ENCODE data around the gene JADE3. TPM values are rescaled to one million over a fixed set of nuclear protein-coding genes. Genes with fewer than 3 reads are reported as not detected.

JADE3 gene
- total and polyA plus RNA-seq, 2 experiments from 2014 or later = 4.5 to 15.3 TPM

DNA sequence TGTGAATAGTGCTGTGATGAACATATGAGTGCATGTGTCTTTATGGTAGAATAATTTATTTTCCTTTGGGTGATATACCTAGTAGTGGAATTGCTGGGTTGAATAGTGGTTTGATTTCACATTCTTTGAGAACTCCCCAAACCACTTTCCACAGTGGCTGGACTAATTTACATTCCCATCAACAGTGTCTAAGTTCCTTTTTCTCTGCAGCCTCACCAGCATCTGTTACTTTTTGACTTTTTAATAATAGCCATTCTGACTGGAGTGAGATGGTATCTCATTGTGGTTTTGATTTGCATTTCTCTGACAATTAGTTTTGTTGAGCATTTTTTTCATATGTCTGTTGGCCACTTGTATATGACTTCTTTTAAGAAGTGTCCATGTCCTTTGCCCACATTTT lies 29.1 kb downstream of the JADE3 start:
- H4K20me1 ChIP-seq (replicated peaks; ENCODE audit: insufficient read depth) = no peaks in the 10 kb centered on the region
- no peaks in the 10 kb centered on the region for H3K9me2 ChIP-seq (ENCODE audit: insufficient read depth)
- no peak overlapping the region for H3K27ac ChIP-seq (ENCODE audit: low read depth)
- peaks cover 20% of the 10 kb centered on the region for H3K4me1 Mint-ChIP-seq
- H3F3A ChIP-seq (replicated peaks; ENCODE audit: low read depth) = no peaks in the 10 kb centered on the region
- H3K36me3 Mint-ChIP-seq (ENCODE audit: low read depth) = no peaks in the 10 kb centered on the region
- no peaks in the 10 kb centered on the region for H3K9me3 Mint-ChIP-seq
- H3K27me3 Mint-ChIP-seq (ENCODE audit: insufficient read depth, low read depth, poor library complexity) = no peaks in the 10 kb centered on the region
- H2AFZ ChIP-seq = no peak overlapping the region
- H3K4me3 ChIP-seq = no peak overlapping the region
- no peak overlapping the region for H3K4me2 ChIP-seq
- peaks cover 99% of the 10 kb centered on the region for H3K79me2 ChIP-seq (replicated peaks; ENCODE audit: insufficient read depth)
- no peak overlapping the region for H3K4me3 Mint-ChIP-seq
- no peaks in the 10 kb centered on the region for H3K36me3 ChIP-seq (ENCODE audit: insufficient read depth)
- TF ChIP-seq, protein P1, sequence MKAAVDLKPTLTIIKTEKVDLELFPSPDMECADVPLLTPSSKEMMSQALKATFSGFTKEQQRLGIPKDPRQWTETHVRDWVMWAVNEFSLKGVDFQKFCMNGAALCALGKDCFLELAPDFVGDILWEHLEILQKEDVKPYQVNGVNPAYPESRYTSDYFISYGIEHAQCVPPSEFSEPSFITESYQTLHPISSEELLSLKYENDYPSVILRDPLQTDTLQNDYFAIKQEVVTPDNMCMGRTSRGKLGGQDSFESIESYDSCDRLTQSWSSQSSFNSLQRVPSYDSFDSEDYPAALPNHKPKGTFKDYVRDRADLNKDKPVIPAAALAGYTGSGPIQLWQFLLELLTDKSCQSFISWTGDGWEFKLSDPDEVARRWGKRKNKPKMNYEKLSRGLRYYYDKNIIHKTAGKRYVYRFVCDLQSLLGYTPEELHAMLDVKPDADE (IDR thresholded peaks at IDR 0.05) = no peak
- TF ChIP-seq, protein P2, sequence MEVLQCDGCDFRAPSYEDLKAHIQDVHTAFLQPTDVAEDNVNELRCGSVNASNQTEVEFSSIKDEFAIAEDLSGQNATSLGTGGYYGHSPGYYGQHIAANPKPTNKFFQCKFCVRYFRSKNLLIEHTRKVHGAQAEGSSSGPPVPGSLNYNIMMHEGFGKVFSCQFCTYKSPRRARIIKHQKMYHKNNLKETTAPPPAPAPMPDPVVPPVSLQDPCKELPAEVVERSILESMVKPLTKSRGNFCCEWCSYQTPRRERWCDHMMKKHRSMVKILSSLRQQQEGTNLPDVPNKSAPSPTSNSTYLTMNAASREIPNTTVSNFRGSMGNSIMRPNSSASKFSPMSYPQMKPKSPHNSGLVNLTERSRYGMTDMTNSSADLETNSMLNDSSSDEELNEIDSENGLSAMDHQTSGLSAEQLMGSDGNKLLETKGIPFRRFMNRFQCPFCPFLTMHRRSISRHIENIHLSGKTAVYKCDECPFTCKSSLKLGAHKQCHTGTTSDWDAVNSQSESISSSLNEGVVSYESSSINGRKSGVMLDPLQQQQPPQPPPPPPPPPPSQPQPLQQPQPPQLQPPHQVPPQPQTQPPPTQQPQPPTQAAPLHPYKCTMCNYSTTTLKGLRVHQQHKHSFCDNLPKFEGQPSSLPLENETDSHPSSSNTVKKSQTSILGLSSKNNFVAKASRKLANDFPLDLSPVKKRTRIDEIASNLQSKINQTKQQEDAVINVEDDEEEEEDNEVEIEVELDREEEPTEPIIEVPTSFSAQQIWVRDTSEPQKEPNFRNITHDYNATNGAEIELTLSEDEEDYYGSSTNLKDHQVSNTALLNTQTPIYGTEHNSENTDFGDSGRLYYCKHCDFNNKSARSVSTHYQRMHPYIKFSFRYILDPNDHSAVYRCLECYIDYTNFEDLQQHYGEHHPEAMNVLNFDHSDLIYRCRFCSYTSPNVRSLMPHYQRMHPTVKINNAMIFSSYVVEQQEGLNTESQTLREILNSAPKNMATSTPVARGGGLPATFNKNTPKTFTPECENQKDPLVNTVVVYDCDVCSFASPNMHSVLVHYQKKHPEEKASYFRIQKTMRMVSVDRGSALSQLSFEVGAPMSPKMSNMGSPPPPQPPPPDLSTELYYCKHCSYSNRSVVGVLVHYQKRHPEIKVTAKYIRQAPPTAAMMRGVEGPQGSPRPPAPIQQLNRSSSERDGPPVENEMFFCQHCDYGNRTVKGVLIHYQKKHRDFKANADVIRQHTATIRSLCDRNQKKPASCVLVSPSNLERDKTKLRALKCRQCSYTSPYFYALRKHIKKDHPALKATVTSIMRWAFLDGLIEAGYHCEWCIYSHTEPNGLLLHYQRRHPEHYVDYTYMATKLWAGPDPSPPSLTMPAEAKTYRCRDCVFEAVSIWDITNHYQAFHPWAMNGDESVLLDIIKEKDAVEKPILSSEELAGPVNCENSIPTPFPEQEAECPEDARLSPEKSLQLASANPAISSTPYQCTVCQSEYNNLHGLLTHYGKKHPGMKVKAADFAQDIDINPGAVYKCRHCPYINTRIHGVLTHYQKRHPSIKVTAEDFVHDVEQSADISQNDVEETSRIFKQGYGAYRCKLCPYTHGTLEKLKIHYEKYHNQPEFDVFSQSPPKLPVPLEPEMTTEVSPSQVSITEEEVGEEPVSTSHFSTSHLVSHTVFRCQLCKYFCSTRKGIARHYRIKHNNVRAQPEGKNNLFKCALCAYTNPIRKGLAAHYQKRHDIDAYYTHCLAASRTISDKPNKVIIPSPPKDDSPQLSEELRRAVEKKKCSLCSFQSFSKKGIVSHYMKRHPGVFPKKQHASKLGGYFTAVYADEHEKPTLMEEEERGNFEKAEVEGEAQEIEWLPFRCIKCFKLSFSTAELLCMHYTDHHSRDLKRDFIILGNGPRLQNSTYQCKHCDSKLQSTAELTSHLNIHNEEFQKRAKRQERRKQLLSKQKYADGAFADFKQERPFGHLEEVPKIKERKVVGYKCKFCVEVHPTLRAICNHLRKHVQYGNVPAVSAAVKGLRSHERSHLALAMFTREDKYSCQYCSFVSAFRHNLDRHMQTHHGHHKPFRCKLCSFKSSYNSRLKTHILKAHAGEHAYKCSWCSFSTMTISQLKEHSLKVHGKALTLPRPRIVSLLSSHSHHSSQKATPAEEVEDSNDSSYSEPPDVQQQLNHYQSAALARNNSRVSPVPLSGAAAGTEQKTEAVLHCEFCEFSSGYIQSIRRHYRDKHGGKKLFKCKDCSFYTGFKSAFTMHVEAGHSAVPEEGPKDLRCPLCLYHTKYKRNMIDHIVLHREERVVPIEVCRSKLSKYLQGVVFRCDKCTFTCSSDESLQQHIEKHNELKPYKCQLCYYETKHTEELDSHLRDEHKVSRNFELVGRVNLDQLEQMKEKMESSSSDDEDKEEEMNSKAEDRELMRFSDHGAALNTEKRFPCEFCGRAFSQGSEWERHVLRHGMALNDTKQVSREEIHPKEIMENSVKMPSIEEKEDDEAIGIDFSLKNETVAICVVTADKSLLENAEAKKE (CRISPR knock-in tag; IDR thresholded peaks at IDR 0.05) = no peak
- TF ChIP-seq ZNF114 (CRISPR knock-in tag; IDR thresholded peaks at IDR 0.05) (no peak), EZH2 (IDR thresholded peaks at IDR 0.05; ENCODE audit: low read depth, unreplicated experiment) (no peak), CREB1 (CRISPR knock-in tag; IDR thresholded peaks at IDR 0.05; ENCODE audit: low read depth) (no peak), JUNB (IDR thresholded peaks at IDR 0.05; ENCODE audit: unreplicated experiment) (no peak), STAT1 (IDR thresholded peaks at IDR 0.05; ENCODE audit: unreplicated experiment) (no peak), NANOG (IDR thresholded peaks at IDR 0.05; ENCODE audit: borderline replicate concordance) (no peak), POLR2AphosphoS5 (IDR thresholded peaks at IDR 0.05; ENCODE audit: low read depth) (no peak), EZH2phosphoT487 (IDR thresholded peaks at IDR 0.05; ENCODE audit: unreplicated experiment) (no peak), ZNF331 (CRISPR knock-in tag; IDR thresholded peaks at IDR 0.05; ENCODE audit: low read depth) (no peak)
- TF ChIP-seq, protein P3, sequence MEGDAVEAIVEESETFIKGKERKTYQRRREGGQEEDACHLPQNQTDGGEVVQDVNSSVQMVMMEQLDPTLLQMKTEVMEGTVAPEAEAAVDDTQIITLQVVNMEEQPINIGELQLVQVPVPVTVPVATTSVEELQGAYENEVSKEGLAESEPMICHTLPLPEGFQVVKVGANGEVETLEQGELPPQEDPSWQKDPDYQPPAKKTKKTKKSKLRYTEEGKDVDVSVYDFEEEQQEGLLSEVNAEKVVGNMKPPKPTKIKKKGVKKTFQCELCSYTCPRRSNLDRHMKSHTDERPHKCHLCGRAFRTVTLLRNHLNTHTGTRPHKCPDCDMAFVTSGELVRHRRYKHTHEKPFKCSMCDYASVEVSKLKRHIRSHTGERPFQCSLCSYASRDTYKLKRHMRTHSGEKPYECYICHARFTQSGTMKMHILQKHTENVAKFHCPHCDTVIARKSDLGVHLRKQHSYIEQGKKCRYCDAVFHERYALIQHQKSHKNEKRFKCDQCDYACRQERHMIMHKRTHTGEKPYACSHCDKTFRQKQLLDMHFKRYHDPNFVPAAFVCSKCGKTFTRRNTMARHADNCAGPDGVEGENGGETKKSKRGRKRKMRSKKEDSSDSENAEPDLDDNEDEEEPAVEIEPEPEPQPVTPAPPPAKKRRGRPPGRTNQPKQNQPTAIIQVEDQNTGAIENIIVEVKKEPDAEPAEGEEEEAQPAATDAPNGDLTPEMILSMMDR (conservative IDR thresholded peaks at IDR 0.05; ENCODE audit: low read depth in 2 of 2) = no peak
- TF ChIP-seq, protein P4, sequence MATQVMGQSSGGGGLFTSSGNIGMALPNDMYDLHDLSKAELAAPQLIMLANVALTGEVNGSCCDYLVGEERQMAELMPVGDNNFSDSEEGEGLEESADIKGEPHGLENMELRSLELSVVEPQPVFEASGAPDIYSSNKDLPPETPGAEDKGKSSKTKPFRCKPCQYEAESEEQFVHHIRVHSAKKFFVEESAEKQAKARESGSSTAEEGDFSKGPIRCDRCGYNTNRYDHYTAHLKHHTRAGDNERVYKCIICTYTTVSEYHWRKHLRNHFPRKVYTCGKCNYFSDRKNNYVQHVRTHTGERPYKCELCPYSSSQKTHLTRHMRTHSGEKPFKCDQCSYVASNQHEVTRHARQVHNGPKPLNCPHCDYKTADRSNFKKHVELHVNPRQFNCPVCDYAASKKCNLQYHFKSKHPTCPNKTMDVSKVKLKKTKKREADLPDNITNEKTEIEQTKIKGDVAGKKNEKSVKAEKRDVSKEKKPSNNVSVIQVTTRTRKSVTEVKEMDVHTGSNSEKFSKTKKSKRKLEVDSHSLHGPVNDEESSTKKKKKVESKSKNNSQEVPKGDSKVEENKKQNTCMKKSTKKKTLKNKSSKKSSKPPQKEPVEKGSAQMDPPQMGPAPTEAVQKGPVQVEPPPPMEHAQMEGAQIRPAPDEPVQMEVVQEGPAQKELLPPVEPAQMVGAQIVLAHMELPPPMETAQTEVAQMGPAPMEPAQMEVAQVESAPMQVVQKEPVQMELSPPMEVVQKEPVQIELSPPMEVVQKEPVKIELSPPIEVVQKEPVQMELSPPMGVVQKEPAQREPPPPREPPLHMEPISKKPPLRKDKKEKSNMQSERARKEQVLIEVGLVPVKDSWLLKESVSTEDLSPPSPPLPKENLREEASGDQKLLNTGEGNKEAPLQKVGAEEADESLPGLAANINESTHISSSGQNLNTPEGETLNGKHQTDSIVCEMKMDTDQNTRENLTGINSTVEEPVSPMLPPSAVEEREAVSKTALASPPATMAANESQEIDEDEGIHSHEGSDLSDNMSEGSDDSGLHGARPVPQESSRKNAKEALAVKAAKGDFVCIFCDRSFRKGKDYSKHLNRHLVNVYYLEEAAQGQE (IDR thresholded peaks at IDR 0.05; ENCODE audit: unreplicated experiment) = no peak
- no peaks in the 10 kb centered on the region for H3K27me3 ChIP-seq (ENCODE audit: insufficient read depth)
- H3K4me1 ChIP-seq (ENCODE audit: insufficient read depth) = peaks cover 8% of the 10 kb centered on the region; the same call in 1 of the 2 replicates
- no peak overlapping the region for H3K27ac Mint-ChIP-seq
- DNase-seq (ENCODE audit: low spot score) (no peak), ATAC-seq (no peak)

Measured in GM23338 (cell line).